HEK293T (cell line): ENCODE results near the gene CTIF.

Experiments
- CTCF ChIA-PET: fragments of 350-600 bp; formaldehyde crosslinking; extraction: SDS; loops from one replicate; lab custom pipeline; 2021; ENCODE audit warnings: antibody characterized with exemption, inconsistent platforms; lab: Yijun Ruan, JAX
- POLR2A ChIA-PET: fragments of 350-600 bp; formaldehyde crosslinking; extraction: SDS; loops from one replicate; lab custom pipeline; 2020; ENCODE audit warnings: antibody characterized with exemption, inconsistent platforms; lab: Yijun Ruan, JAX
- DNase-seq: peaks from one replicate; pipeline ENCODE4 v3.0.0; 2012; ENCODE audit warnings: mixed read lengths; ENCODE audit errors: extremely low spot score
- ARNT ChIP-seq: fragments of 450-650 bp; IDR thresholded peaks from 2 replicates; pipeline ENCODE4 v1.6.1; 2017; ENCODE audit warnings: mild to moderate bottlenecking
- BHLHE40 ChIP-seq: fragments of 450-650 bp; IDR thresholded peaks from 2 replicates; pipeline ENCODE4 v1.6.1; 2016; ENCODE audit warnings: mild to moderate bottlenecking, moderate library complexity, borderline replicate concordance
- CTBP1 ChIP-seq: fragments of 450-650 bp; IDR thresholded peaks from 2 replicates; pipeline ENCODE4 v1.6.1; 2016; ENCODE audit warnings: borderline replicate concordance
- ELF4 ChIP-seq: fragments of 450-650 bp; IDR thresholded peaks from 2 replicates; pipeline ENCODE4 v1.6.1; 2017; ENCODE audit warnings: antibody characterized with exemption
- FOXA1 ChIP-seq: fragments of 450-650 bp; IDR thresholded peaks from 2 replicates; pipeline ENCODE4 v1.6.1; 2016; ENCODE audit warnings: mild to moderate bottlenecking
- FOXK2 ChIP-seq: fragments of 450-650 bp; IDR thresholded peaks from 2 replicates; pipeline ENCODE4 v1.6.1; 2016; ENCODE audit warnings: mild to moderate bottlenecking
- FOXM1 ChIP-seq: fragments of 450-650 bp; IDR thresholded peaks from 2 replicates; pipeline ENCODE4 v1.6.1; 2017; ENCODE audit warnings: mild to moderate bottlenecking, borderline replicate concordance
- HDGF ChIP-seq: fragments of 450-650 bp; IDR thresholded peaks from 2 replicates; pipeline ENCODE4 v1.6.1; 2017; ENCODE audit warnings: antibody characterized with exemption, borderline replicate concordance
- L3MBTL2 ChIP-seq: fragments of 450-650 bp; conservative IDR thresholded peaks from 2 replicates; pipeline ENCODE4 v1.6.1; 2016; ENCODE audit warnings: mild to moderate bottlenecking
- LEF1 ChIP-seq: fragments of 450-650 bp; IDR thresholded peaks from 2 replicates; pipeline ENCODE4 v1.6.1; 2017; ENCODE audit warnings: mild to moderate bottlenecking, borderline replicate concordance
- NFRKB ChIP-seq: fragments of 450-650 bp; IDR thresholded peaks from 2 replicates; pipeline ENCODE4 v1.6.1; 2016; ENCODE audit warnings: mild to moderate bottlenecking, moderate library complexity
- SP1 ChIP-seq: fragments of 450-650 bp; IDR thresholded peaks from 2 replicates; pipeline ENCODE4 v1.6.1; 2017
- SUZ12 ChIP-seq: fragments of 450-650 bp; IDR thresholded peaks from 2 replicates; pipeline ENCODE4 v1.6.1; 2016; ENCODE audit warnings: mild to moderate bottlenecking
- TARDBP ChIP-seq: fragments of 450-650 bp; IDR thresholded peaks from 2 replicates; pipeline ENCODE4 v1.6.1; 2016
- ZNF384 ChIP-seq: fragments of 450-650 bp; IDR thresholded peaks from 2 replicates; pipeline ENCODE4 v1.6.1; 2016
- TF ChIP-seq, protein P1 (sequence below): fragments of 450-650 bp; IDR thresholded peaks from 2 replicates; pipeline ENCODE4 v1.6.1; 2016

The CTIF gene

GRCh38 chr18:48679236-48679635 is 140.4 kb downstream of the CTIF start:
- ChIA-PET CTCF (no interaction called here), POLR2A (no interaction called here)
- TF ChIP-seq FOXK2 (no peak), SUZ12 (no peak), FOXM1 (no peak), TARDBP (no peak), CTBP1 (no peak), L3MBTL2 (no peak)
- TF ChIP-seq, protein P1, sequence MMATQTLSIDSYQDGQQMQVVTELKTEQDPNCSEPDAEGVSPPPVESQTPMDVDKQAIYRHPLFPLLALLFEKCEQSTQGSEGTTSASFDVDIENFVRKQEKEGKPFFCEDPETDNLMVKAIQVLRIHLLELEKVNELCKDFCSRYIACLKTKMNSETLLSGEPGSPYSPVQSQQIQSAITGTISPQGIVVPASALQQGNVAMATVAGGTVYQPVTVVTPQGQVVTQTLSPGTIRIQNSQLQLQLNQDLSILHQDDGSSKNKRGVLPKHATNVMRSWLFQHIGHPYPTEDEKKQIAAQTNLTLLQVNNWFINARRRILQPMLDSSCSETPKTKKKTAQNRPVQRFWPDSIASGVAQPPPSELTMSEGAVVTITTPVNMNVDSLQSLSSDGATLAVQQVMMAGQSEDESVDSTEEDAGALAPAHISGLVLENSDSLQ, result no peak

GRCh38 chr18:48680339-48681250 is 141.8 kb downstream of the CTIF start:
- TF ChIP-seq SUZ12, result no peak
- TF ChIP-seq TARDBP, result no peak
- no peak for TF ChIP-seq ELF4
- TF ChIP-seq SP1, result no peak
- TF ChIP-seq ARNT, result no peak
- TF ChIP-seq HDGF, result no peak
- TF ChIP-seq L3MBTL2, result no peak
- no peak for TF ChIP-seq BHLHE40
- no peak for TF ChIP-seq FOXM1
- TF ChIP-seq, protein P1, result no peak
- TF ChIP-seq FOXK2, result no peak
- no peak for TF ChIP-seq FOXA1
- no peak for TF ChIP-seq LEF1
- TF ChIP-seq NFRKB, result no peak
- no peak for TF ChIP-seq CTBP1
- no peak for TF ChIP-seq ZNF384
- no peak for DNase-seq
- ChIA-PET CTCF (no interaction called here), POLR2A (no interaction called here)

More at GRCh38 chr18:48679236-48679635, 140.4 kb downstream of the CTIF start:
- DNase-seq, result no peak

DNA sequence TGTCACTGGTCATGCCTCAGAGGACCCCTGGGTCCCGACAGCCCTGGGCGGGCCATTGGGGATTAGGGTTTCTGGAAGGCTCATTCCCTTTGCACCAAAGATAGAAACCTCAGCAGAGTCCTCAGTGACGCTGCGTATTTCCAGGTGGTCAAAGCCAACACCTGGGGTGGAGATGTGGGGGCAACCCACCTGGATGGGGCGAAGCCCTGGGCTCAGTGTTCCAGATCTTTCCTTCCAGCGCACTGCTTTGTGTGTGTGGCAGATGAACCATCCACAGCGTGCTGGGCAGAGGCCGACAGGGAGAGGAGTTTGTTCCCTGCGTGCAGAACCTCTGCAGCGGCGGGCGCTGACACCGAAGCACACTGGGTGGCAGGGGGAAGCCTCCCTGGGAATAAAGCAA is 143.9 kb downstream of the CTIF start:
- no peak for DNase-seq
- ChIA-PET CTCF (no interaction called here), POLR2A (no interaction called here)
- no peak for TF ChIP-seq FOXA1
- no peak for TF ChIP-seq LEF1
- no peak for TF ChIP-seq ELF4
- TF ChIP-seq SP1, result no peak
- TF ChIP-seq CTBP1, result no peak
- TF ChIP-seq ARNT, result no peak
- TF ChIP-seq, protein P1, result no peak
- TF ChIP-seq SUZ12, result no peak
- TF ChIP-seq FOXM1, result no peak
- no peak for TF ChIP-seq ZNF384
- no peak for TF ChIP-seq FOXK2
- TF ChIP-seq HDGF, result no peak
- no peak for TF ChIP-seq BHLHE40
- TF ChIP-seq L3MBTL2, result no peak
- no peak for TF ChIP-seq TARDBP
- TF ChIP-seq NFRKB, result no peak

DNA sequence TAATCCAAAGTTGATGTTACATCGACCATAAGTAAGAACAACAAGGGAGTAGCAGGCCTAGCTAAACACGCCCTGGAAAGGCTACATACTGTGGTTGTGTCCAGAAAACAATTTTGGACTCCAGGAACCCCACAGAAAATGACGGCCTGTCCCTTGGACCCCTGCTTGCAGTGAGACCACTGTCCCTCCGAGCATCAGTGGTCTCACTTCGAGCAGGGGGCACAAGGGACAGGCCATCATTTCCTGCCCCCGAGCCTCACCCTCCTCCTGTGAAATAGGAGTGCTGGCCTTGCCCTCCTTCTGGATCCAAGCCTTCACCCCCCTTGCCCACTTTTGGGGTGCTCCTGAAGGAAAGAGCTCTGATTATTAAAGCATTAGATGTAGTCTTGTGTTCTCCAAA is 144.4 kb downstream of the CTIF start:
- ChIA-PET CTCF (no interaction called here), POLR2A (no interaction called here)
- DNase-seq, result no peak
- no peak for TF ChIP-seq FOXM1
- TF ChIP-seq L3MBTL2, result no peak
- no peak for TF ChIP-seq HDGF
- no peak for TF ChIP-seq FOXK2
- TF ChIP-seq SUZ12, result no peak
- TF ChIP-seq BHLHE40, result no peak
- no peak for TF ChIP-seq SP1
- TF ChIP-seq TARDBP, result no peak
- TF ChIP-seq CTBP1, result no peak
- TF ChIP-seq ZNF384, result no peak
- TF ChIP-seq FOXA1, result no peak
- TF ChIP-seq ELF4, result no peak
- no peak for TF ChIP-seq NFRKB
- TF ChIP-seq LEF1, result no peak
- TF ChIP-seq, protein P1, result no peak
- no peak for TF ChIP-seq ARNT

DNA sequence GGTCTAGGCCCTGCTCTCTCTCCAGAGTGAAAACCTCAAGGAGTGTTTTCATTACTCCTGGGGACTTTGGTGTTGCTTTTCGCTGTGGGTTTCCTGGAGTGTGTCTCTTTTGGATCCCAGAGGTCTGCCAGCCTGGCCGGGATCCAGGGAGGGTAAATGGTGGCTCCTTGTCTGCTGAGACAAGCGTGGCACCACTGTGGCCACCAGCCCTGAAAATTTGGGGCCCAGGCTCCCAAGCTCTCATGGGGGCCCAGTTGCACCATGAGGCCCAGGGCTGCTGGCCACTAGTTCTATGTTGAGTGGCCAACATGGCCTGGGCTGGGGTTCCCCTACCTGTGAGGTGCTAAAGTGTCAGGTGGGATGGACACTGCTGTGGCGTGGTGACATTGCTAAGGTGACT is 144.8 kb downstream of the CTIF start:
- TF ChIP-seq FOXM1 (no peak), L3MBTL2 (no peak), TARDBP (no peak), NFRKB (no peak), CTBP1 (no peak), SP1 (no peak), ARNT (no peak), HDGF (no peak), ELF4 (no peak), BHLHE40 (no peak), LEF1 (no peak), FOXK2 (no peak)
- ChIA-PET POLR2A (no interaction called here), CTCF (no interaction called here)
- no peak for DNase-seq
